HG02943 (cell line): ENCODE results near the gene PPP4R2.

Experiments used
- ATAC-seq: cut with Tn5 transposase; IDR thresholded peaks from one replicate; pipeline ENCODE4 v1.9.1; 2021; ENCODE audit warnings: mild to moderate bottlenecking, low read depth, moderate library complexity; ENCODE audit not compliant: unreplicated experiment

Gene PPP4R2

DNA sequence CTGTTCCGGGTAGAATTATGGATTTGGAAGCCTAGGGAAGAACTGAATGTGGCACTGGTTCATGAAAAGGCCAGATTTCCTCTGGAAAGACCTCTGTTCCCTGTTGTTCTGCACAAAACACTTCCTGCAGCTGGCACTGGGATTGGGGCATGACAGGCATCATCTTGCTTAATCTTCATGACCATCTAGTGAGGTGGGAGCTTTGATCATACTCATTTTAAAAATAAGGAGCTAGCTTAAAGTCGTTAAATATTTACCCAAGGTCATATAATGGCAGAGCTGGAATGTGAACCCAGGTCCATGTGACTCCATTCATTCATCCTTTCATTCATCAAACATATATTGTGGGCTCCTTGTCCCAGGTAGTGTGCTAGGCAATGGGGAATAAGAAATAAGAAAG is 105.3 kb downstream of the PPP4R2 start:
- ATAC-seq: no peak

DNA sequence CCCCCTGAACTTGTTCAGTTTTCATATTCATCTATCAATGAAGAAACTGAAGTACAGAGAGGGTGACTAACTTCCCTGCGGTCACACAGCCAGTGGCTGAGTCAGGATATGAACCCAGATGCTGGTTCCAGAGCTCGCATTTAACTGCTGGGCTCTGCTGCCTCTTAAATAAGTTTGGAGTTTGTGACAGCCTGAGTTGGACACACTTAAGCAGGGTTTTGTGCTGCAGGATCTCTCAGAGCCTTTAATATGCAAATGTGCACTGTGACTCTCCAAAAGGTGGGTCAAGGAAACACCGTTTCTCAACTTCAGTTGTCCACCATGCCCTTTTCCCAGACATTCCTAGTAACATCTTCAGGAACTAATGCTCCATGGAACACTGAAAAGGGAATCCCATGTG is 110.6 kb downstream of the PPP4R2 start:
- ATAC-seq: no peak

DNA sequence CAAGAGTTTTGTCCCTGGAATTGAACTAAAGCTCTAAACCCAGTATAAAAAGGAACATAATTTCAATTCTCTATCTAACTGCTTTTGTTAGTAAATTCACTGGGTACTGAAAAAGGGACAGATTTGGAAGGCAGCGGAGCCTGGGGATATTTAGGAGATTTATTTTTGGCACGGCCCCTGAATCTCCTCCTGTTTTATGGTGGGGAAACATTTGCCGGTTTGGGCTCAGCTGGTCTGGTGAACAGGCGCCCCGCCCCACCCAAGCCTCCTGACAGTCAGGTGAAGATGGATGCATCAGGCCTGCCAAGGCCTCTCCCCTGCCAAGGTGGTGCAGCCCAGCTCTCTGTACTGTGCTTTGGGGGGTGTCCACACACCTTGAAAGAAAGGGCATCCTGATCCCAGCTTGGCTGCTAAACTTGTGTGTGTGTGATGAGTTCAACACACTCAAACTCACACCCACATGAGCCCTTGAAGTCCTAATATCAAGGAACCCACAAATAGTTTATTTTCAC is 111.1 kb downstream of the PPP4R2 start:
- ATAC-seq: no peak

DNA sequence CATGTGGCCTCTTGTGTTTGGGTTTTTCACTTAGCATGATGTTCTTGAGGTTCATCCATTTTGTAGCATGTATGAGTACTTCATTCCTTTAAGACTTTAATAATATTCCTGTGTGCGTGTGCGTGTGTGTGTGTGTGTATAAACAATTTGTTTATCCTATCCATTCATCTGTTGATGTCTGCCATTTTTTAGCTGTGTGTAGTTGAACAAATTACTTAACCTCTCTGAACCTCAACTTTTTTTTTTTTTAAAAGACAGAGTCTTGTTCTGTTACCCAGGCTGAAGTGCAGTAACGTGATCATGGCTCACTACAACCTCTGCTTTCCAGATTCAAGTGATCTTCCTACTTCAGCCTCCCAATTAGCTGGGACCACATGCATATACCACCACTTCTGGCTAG is 112.1 kb downstream of the PPP4R2 start:
- no peak for ATAC-seq

DNA sequence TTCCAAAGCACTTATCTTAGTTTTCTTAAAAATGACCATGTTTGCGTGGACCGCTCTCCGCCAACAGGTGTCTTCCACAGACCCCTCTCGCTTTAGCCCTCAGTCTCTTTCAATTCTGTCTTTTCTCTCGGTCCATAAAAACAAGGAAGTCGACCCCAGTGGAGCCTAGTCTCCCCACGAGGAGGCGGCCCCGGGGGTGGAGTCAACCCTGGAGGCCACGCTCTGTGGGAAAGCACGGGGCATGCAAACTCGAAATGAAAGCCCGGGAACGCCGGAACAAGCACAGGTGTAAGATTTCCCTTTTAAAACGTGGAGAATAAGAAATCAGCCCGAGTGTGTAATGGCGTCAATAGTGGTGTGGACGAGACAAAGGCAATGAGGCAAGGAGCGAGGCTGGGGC is 113.9 kb downstream of the PPP4R2 start:
- no peak for ATAC-seq

DNA sequence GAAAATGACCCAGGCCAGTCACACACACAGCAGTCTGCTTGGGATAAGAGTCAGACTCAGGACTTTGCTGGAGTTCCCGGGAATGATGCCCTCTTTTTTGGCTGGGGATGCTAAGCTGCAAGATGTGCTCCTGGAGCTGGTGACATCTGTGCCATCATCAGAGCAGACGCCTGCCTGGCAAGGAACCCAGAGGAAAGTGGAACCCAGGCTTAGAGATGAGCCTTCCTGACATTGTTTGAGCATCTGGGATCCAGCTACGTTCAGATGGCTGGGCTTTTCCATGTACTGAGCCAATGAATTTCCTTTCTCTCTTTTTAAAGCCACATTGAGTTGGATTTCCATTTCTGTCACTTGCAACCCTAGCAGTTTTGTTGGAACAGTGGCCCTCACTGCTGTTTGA is 118.1 kb downstream of the PPP4R2 start:
- no peak for ATAC-seq

DNA sequence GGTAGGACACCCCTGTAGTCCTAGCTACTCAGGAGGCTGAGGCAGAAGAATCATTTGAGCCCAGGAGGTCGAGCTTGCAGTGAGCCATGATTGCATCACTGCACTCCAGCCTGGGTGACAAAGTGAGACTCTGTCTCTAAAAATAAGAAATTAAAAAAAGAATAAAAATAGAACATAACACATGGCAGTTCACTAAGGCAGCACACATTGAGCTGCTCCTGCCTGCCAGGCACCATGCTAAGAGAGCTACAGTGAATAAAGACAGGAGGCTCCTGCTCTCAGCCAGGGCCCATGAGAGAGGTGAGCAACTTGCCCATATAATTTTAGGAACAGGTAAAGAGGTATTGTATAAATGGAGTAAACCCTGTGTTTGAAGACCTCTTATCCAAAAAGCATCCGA is 119.2 kb downstream of the PPP4R2 start:
- no peak for ATAC-seq
